Nucleus accumbens (tissue), 56 donors: ENCODE measurements around the gene KATNAL2.
A peak's percentile ranks its signal among the peaks of the same experiment; 100 is the strongest.

Experiments used
- DNase-seq, 56 donors: peaks; one replicate each; lab custom pipeline; 2025; lab: John Stamatoyannopoulos, UW

Gene KATNAL2

DNA sequence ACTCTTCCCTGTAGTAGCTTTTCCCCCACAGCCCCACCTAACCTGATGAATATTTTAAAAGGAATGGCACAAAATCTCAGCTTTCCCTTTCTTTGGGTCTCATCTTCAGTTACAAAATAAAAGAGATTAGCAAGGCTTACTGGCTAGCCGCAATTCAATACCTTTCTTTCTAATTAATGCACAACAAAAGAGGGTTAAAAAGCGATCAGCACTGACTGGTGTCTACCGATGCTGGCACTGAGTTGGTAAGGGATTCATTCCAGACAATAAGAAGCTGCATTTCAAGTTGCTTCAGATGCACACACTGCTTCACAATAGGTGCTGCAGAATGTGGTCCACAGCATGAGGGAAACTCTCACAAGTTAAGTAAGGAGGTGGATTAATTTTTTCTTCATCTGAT, 191.0 kb downstream of the KATNAL2 start:
- no peak for DNase-seq

DNA sequence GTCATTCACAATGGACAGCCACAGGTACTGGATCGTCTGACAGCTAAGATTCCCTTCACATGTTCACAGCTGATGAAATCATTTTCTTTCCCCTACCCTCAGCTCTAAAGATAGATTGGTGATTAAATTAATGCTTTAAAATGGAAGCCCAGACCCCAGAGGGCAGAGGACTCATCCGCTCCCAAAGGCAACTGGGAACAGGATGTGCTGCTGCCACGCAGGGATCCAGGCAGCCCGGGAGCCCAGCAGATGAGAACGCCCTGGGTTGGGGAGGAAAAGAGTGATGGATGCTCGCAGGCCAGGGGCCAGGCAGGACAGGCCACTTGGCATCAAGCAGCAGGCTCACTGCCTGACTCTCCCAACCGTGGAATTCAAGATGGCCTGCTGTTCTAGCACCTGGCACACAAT, 191.6 kb downstream of the KATNAL2 start:
- no peak for DNase-seq

DNA sequence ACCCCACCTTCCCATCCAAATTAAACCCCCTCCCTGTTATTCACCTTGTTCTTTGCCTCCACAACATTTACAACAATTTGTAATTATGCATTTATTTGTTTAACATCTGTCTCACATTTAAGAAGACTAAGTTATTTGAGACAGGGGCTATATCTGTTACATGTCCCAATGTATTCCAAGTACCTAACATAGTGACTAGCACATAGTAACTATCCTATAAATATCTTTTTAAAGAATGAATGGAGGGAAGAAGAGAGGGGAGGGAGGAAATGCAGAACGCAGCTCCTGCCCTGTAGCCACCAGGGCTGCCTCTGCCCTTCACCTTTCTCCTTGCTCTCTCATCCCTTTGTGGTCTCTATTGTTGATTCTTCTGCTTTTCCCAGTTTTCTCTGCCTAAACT, 192.3 kb downstream of the KATNAL2 start:
- no peak for DNase-seq

DNA sequence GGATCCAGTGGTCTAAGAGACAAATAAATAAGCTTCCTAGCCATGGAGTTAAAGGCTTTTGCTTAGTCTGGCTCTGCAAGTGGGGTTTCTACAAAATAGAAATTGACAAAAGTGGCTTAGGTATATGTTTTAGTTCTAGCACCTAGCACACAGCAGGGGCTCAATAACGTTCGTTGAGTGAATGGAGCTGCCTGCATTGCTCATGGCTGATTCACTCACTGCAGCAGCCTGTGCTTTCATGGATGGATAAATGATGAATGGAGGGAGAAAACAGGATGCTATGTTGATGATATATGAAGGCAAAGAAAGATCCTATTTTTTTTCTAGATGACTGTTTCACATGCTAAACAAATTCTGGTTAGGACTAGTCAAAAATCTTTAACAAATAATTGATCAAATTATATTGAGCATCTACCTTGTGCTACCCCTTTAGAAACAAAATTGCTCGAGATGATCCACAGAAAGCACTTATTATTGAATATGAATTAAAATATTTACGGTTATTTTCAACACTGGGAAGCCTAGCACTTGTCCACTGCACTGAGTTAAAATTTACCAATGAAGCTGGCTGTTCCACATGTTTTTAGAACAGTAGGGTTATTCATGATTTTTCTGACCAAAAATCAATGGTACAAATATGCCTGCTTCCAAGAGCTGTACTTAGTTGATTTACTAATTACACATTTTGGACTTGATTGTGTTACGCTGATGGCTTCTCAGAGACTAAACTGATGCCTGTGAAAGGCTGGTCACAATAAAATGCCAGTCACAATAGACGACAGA, 193.3 kb downstream of the KATNAL2 start:
- no peak for DNase-seq

DNA sequence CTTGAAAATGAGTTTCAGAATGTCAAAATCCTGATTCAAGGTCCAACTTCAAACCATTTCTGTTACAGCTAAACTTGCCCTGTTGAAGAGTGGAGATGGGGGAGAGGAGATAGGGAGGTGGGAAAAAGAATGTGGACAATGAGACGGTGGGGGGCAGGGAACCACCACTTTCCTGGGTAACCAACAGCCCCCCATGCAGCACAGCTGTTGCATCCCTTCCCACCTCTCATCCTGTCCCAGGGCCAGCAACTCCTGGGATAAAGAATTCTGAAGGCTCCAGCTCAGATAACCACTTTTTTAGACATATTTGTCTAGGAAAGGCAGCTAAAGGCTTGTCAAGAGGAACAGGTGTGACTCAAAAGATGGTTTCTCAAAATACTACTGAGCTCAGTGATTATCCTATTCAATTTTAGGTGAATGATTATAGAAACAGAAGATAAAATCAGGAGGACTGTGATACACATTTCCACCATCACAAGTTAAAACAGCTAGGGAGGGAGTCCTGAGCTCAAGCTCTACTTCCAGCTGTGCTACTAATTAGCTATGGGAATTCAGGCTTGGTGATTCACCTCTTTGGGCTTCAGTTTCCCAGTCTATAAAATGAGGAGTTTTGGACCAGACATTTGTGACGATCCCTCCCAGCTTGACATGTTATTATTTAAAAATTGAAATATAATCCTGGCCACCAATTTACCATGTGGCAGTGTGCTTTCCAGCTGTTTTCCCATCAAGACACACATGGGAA, 196.6 kb downstream of the KATNAL2 start:
- no peak for DNase-seq

DNA sequence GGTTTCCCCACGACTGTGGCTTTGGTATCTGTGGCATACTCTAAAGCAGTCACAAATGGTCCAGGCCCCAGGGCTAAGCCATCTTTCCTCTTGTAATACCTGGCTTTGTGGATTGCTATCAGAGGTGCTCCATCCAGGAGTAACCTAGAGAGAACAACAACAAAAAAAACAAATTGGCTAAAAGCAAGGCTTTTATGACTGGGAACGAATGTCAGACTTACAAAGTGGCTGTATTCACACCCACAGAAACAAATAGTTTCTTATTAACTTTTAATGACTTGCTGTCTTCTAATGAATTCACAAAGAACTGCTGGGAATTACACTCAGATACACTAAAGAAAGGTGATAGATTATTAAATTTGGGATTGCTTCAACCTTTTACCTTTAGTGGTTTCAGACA, 197.8 kb downstream of the KATNAL2 start:
- DNase-seq: no peak

DNA sequence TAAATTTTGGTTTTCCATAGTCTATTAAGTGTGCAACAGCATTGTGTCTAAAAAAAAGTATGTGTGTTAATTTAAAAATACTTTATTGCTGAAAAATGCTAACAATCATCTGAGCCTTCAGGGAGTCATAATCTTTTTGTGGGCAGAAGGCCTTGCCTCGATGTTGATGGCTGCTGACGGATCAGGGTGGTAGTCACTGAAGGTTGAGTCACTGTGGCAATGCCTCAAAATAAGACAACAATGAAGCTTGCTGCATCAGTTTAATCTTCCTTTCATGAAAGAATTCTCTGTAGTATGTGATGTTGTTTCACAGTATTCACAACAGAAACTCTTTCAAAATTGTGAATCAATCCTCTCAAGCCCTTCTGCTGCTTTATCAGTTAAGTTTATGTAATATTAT, 201.6 kb downstream of the KATNAL2 start:
- DNase-seq: peak in 1 of 56 donors; percentile 31

DNA sequence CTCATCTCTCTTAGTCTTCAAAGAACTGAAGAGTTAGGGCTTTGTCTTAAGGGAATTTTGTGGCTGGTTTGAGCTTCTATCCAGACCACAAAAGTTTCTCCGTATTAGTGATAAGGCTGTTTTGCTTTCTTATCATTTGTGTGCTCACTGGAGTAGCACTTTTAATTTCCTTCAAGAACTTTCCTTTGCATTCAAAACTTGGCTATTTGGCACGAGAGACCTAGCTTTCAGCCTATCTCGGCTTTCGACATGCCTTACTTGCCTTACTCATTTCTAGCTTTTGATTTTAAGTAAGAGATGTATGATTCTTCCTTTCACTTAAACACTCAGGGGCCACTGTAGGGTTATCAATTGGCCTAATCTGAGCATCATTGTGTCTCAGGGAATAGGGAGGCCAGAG, 203.0 kb downstream of the KATNAL2 start:
- no peak for DNase-seq

DNA sequence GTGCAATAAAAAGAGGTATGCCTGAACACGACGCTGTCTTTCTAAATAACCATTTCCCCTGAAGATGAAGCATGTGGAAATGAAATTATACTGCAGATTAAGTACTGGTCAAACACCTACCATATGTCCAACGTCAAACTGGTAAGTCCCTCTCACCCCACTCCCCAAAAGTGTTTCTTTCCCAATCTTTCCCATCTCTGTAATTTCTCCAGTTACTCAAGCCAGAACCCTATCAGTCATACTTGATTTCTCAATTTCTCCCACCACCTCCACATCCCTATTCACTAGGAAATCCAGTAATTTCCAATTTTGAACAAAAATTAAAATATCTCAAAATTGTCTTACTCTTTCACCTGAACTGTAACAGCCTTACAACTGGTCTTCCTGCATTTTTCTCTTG, 203.7 kb downstream of the KATNAL2 start:
- no peak for DNase-seq

DNA sequence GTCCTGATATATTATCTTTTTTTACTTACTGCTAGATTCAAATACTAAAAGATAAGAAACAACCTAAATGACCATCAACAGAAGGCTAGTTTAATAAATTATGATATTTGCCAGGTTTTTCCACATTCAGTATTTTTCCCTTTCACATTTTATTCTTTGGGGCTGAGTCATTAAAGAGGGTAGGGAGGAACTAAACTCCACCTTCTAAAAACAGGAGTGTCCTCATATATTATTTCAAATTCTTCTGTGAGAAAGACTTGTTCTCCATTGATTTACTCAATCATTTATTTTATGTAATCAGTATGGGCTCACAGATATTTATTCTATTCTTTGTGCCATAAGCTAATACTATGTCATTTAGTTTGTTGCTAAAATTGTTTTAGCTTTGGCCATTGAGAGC, 223.9 kb downstream of the KATNAL2 start:
- no peak for DNase-seq

DNA sequence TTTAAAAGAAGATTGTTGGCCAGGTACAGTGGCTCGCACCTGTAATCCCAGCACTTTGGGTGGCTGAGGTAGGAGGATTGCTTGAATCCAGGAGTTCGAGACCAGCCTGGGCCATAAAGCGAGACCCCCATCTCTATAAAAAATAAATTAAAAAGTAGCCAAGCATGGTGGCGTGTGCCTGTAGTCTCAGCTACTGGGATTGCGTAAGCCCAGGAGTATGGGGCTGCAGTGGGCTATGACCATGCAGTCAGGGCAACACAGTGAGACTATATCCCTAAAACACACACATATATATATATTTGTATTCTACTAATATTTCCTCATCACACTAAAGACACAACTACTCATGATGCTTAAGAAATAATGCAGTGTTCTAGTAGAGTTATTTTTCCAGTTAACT, 225.8 kb downstream of the KATNAL2 start:
- no peak for DNase-seq

DNA sequence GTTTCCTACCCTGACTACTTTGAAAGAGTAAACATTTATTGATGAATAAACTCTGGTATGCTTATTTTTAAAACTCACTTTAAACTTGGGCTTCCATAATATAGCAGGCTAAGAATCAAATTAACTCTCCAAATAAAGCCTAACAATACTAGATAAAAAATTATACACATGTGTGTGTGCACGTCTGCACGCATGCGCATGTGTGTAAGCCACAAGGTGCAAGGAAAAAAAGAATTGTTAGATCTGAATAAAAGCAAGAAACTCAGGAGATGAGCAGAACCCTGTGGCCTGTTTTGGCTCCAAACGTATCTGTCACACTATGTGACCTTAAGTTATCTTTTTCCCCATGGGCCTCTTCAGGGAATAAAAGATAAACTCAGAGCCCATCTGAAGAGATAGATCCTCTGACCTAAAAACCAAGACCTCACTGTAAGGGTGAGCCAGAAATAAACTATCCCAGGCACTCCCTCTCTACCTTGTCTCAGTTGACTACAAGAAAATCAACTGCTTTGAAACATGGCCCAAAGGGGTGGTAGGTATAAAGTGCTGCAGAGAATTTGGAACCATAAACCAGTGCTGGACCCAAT, 226.6 kb downstream of the KATNAL2 start:
- DNase-seq: no peak

DNA sequence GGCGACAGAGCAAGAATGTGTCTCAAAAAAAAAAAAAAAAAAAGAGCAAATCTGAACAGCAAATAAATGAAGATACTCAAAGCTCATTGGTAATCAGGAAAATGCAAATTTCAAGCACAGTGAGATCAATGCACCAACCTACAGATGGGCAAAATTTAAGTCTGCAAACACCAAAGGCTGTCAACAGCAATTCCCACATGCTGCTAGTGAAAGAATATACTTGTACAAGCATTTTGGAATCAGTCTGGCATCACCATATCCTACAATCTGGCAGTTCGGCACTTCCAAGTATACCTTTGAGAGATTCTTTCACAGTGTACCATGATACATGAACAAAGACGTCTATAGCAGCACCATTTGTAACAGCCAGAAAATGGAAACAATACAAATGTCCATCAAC, 228.8 kb downstream of the KATNAL2 start:
- DNase-seq: no peak

DNA sequence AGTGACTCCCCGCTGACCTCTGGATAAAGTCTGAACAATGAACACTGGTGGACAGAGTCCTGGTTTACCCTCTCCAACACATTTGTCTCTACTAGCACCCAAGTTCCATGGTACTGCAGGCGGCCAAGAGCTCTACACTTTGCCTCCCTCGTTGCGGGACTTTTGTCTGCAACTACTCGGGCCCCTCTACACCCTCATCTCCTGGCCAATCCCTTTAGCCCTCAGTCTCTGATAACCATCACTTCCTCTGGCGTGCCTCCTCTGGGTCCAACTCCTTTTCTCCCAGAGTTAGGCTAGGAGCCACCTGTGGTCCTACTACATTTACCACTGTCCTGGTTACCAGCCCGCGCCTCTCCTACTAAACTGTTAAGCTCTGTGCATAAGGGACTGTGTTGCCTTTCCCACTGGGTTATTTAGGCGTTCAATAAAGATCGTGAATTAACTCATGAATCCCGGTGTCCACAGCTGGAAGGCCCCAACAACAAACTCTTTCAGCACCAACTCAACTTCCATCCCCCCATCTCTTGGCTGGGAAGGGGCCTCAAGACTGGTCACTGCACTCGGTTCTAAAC, 232.1 kb downstream of the KATNAL2 start:
- peak in 7 of 56 donors; percentile 3 to 42 (median 18) for DNase-seq

DNA sequence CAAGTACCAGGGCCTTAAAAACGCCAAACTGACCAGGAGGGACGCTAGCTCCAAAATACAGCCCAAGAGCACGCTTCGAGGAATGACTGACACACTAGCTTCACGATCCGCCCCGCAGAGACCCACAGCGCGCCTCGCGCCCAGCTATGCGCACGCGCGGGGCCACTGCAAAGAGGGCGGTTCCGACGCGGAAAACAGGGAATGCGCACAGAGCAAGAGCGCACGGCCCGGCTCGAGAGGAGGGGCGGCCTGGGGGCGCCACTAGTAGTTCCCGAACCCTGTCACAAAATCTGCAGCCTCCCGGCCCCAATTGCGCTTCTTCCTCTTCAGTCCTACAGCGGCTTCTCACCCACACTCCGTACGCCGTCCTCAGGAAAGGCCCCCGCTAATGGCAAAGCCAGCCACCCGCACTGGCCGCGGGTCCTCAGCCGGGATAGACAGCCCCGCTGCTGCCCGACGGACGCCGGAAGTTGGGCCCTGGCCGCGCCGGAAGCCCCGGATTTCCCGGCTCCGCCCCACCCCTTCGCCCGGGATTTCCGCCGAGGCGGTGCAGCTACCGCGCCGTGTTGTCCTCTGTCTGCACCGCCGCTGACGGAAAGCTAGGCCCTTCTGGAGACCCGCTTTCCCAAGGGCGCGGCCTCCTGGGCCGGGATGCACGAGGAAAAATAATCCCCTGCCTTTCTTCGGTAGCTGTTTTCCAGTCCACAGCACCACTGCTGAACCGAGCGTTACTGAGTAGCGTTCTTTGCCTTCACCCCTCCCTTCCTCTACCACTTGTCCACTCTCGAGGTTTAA, 232.8 kb downstream of the KATNAL2 start, which contains the start of gene HDHD2:
Gene HDHD2 (minus strand): TSS at position 472 of the 795 bp plus-strand sequence. CDS start 14,061 bp downstream, outside the sequence.
- DNase-seq: peak in 54 of 56 donors; percentile 44 to 91 (median 82)

DNA sequence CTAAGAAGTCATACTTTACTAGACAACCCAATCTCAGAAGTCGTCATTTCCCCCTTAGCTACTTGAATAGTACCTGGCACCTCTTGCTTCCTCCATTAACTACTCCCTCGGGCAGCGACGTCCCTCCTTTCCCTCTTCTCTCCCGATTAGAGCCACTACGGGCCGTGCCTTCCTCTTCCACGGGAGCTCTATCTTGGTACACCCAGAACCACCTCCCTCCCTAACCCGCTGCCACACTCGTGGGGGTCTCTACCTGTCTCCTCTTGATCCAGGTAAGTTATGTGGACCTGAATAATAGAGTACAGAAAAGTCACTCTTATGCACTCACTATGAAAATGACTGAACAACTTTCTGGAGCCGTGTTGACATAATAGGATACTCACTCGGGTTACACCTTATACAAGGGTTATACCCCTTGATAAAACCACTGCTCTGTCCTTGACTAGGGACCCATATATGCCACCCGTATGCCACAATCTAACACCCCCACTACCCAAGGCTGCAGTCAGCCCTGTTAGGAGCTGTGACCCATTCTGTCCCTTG, 233.5 kb downstream of the KATNAL2 start:
- peak in 12 of 56 donors; percentile 0 to 54 (median 30) for DNase-seq

DNA sequence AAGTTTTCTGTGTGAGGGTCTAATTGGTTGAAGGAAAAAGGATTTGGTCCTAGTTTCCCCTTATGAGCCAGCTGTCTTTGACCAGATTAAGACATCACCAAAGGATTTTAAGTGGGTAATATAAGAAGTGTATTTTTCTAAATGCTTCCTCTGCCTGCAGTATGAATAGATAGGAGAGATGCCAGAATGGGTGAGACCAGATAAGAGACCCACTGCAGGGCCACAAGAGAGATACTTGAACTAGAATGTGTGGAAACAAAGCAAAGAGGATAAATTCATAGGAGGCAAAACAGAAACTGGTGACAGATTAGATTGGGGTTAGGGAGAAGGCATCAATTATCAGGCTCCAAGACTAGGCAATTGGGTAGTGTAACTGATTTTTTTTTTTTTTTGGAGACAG, 234.0 kb downstream of the KATNAL2 start:
- no peak for DNase-seq
